ENCODE measurements around the gene USP17L13.
"Not testable (repeated sequence)": the region's sequence is repeated elsewhere in the genome, so short reads cannot be mapped to it uniquely, and the experiment has no call there.

GRCh38 chr4:9234085-9234484 is 9.4 kb downstream of the USP17L13 start, which contains the start of gene USP17L15:
- TF ChIP-seq CTCF (conservative IDR thresholded peaks at IDR 0.05); ZFX (IDR thresholded peaks at IDR 0.05): not testable (repeated sequence)

Data from C4-2B (cell line).